HepG2 (cell line): Measurements from ENCODE around the gene SCGB3A2. TPM values are rescaled to one million over a fixed set of nuclear protein-coding genes. Genes with fewer than 3 reads are reported as not detected.
A peak's percentile ranks its signal among the peaks of the same experiment; 100 is the strongest.

Experiments used
- AHR ChIP-seq: IDR thresholded peaks from 2 replicates; pipeline ENCODE4 v1.6.1; 2018; ENCODE audit warnings: missing genetic modification reagents, missing compliant biosample characterization
- FOXK2 ChIP-seq: fragments of 450-650 bp; IDR thresholded peaks from 2 replicates; pipeline ENCODE4 v1.6.1; 2016
- RFX5 ChIP-seq: IDR thresholded peaks from 2 replicates; pipeline ENCODE4 v1.6.1; 2011; ENCODE audit warnings: low read depth, low read length, improper control_type of control experiment
- RXRA ChIP-seq: sonication (generic); formaldehyde crosslinking; IDR thresholded peaks from 2 replicates; pipeline ENCODE4 v1.5.1; 2020; ENCODE audit warnings: missing genetic modification reagents
- TMF1 ChIP-seq: sonication (generic); formaldehyde crosslinking; IDR thresholded peaks from 2 replicates; pipeline ENCODE4 v1.8.1; 2022; ENCODE audit warnings: low read depth, missing genetic modification reagents
- ZFP41 ChIP-seq: sonication (generic); formaldehyde crosslinking; IDR thresholded peaks from 2 replicates; pipeline ENCODE4 v1.4.0; 2020; ENCODE audit warnings: mild to moderate bottlenecking, missing genetic modification reagents, borderline replicate concordance
- ZNF326 ChIP-seq: sonication (generic); formaldehyde crosslinking; IDR thresholded peaks from 2 replicates; pipeline ENCODE4 v1.4.0; 2020; ENCODE audit warnings: missing genetic modification reagents, borderline replicate concordance
- ZNF382 ChIP-seq: sonication (generic); formaldehyde crosslinking; IDR thresholded peaks from 2 replicates; pipeline ENCODE4 v1.5.0; 2020; ENCODE audit warnings: missing genetic modification reagents, mild to moderate bottlenecking, borderline replicate concordance
- ZNF510 ChIP-seq: sonication (generic); formaldehyde crosslinking; IDR thresholded peaks from 2 replicates; pipeline ENCODE4 v1.4.0; 2020; ENCODE audit warnings: low read depth, mild to moderate bottlenecking, missing genetic modification reagents
- ZNF550 ChIP-seq: sonication (generic); formaldehyde crosslinking; IDR thresholded peaks from 2 replicates; pipeline ENCODE4 v1.4.0; 2020; ENCODE audit warnings: mild to moderate bottlenecking, missing genetic modification reagents, borderline replicate concordance
- ZNF562 ChIP-seq: sonication (generic); formaldehyde crosslinking; IDR thresholded peaks from 2 replicates; pipeline ENCODE4 v1.8.0; 2022; ENCODE audit warnings: missing genetic modification reagents, borderline replicate concordance
- ZNF784 ChIP-seq: sonication (generic); formaldehyde crosslinking; IDR thresholded peaks from 2 replicates; pipeline ENCODE4 v1.5.1; 2020; ENCODE audit warnings: missing genetic modification reagents, mild to moderate bottlenecking, borderline replicate concordance
- ZSCAN5A ChIP-seq: sonication (generic); formaldehyde crosslinking; IDR thresholded peaks from 2 replicates; pipeline ENCODE4 v1.8.0; 2022; ENCODE audit warnings: mild to moderate bottlenecking, missing genetic modification reagents, borderline replicate concordance
- polyA plus RNA-seq, 8 experiments: library from polyadenylated mRNA; depleted of rRNA in 3 of 8; stranded (reverse) in 7 of 8; unstranded in 1 of 8; fragments of >200 nt; fragmentation: Illumina TruSeq in 4 of 8; extraction: Trizol in 4 of 8; gene quantifications; 2 replicates each; pipeline versions ENCODE4 v1.2.1 to v1.2.3, GENCODE V29; 2011 to 2016; ENCODE audit warnings: low read depth in 4 of 8, missing spikeins in 1 of 8, mixed read lengths in 1 of 8; ENCODE audit not compliant: insufficient read depth in 1 of 8
- total RNA-seq, 5 experiments: library from RNA; depleted of rRNA; stranded (reverse); fragments of >200 nt; fragmentation: Illumina TruSeq; extraction: Trizol; gene quantifications; 2 replicates each; pipeline ENCODE4 v1.2.3, GENCODE V29; 2016; ENCODE audit warnings: low read depth in 1 of 5
- TF ChIP-seq, protein P1 (sequence below): sonication (generic); formaldehyde crosslinking; IDR thresholded peaks from 2 replicates; pipeline ENCODE4 v1.8.1; 2023; ENCODE audit warnings: mild to moderate bottlenecking, missing genetic modification reagents
- TF ChIP-seq, protein P2 (sequence below): sonication (generic); formaldehyde crosslinking; IDR thresholded peaks from 2 replicates; pipeline ENCODE4 v1.5.0; 2020; ENCODE audit warnings: missing genetic modification reagents
- TF ChIP-seq, protein P3 (sequence below): sonication (generic); formaldehyde crosslinking; IDR thresholded peaks from 2 replicates; pipeline ENCODE4 v1.8.0; 2022; ENCODE audit warnings: mild to moderate bottlenecking, missing genetic modification reagents
- TF ChIP-seq, protein P4 (sequence below): sonication (generic); formaldehyde crosslinking; IDR thresholded peaks from 2 replicates; pipeline ENCODE4 v1.5.1; 2020; ENCODE audit warnings: mild to moderate bottlenecking, missing genetic modification reagents, borderline replicate concordance

Gene SCGB3A2
- total and polyA plus RNA-seq, 2 of the 13 experiments (the other 11 are each of a cell fraction or from before 2014, with no cell fraction given): not detected

DNA sequence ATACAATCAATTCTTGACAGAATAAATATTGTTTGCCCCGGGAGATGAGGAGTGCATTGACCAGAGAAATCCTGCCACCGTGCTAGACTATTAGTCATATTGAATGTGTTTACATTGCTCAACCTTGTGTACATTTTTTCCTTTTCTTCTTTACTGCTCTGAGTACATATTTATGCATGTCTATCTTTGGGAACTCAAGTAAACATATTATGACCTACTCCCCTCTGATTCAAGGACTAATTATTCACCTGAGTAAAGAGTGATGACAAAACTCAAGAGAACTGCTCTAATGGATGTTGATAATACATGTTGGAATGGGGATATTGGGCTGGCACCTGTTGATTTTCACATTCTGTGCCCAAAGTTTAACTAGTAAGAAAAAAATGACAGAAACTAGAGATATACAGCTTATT lies 43.1 kb upstream of the SCGB3A2 start (continued):
- TF ChIP-seq, protein P1, sequence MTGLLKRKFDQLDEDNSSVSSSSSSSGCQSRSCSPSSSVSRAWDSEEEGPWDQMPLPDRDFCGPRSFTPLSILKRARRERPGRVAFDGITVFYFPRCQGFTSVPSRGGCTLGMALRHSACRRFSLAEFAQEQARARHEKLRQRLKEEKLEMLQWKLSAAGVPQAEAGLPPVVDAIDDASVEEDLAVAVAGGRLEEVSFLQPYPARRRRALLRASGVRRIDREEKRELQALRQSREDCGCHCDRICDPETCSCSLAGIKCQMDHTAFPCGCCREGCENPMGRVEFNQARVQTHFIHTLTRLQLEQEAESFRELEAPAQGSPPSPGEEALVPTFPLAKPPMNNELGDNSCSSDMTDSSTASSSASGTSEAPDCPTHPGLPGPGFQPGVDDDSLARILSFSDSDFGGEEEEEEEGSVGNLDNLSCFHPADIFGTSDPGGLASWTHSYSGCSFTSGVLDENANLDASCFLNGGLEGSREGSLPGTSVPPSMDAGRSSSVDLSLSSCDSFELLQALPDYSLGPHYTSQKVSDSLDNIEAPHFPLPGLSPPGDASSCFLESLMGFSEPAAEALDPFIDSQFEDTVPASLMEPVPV (CRISPR knock-in tag): peak; percentile 76
- TF ChIP-seq FOXK2 (peak; percentile 95), AHR (CRISPR knock-in tag) (no peak), ZSCAN5A (CRISPR knock-in tag) (peak; percentile 84), ZNF510 (no peak), ZNF382 (no peak), ZNF562 (0 out of 2 replicates have a peak, but pooled peaks have one; percentile 44), RFX5 (no peak), ZNF550 (CRISPR knock-in tag) (no peak), TMF1 (CRISPR knock-in tag) (no peak), ZFP41 (no peak), ZNF326 (no peak), RXRA (peak; percentile 72; the same call in 1 of the 2 replicates), ZNF784 (CRISPR knock-in tag) (0 out of 2 replicates have a peak, but pooled peaks have one; percentile 50)
- TF ChIP-seq, protein P2, sequence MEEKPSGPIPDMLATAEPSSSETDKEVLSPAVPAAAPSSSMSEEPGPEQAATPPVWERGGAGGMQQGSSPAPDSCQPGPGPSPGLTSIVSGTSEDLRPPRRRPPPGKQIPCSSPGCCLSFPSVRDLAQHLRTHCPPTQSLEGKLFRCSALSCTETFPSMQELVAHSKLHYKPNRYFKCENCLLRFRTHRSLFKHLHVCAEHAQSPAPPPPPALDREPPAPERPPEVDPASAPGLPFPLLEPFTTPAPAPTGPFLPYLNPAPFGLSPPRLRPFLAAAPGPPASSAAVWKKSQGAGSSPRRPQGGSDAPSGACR (CRISPR knock-in tag): peak; percentile 69; the same call in 1 of the 2 replicates
- TF ChIP-seq, protein P3, sequence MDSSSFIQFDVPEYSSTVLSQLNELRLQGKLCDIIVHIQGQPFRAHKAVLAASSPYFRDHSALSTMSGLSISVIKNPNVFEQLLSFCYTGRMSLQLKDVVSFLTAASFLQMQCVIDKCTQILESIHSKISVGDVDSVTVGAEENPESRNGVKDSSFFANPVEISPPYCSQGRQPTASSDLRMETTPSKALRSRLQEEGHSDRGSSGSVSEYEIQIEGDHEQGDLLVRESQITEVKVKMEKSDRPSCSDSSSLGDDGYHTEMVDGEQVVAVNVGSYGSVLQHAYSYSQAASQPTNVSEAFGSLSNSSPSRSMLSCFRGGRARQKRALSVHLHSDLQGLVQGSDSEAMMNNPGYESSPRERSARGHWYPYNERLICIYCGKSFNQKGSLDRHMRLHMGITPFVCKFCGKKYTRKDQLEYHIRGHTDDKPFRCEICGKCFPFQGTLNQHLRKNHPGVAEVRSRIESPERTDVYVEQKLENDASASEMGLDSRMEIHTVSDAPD (CRISPR knock-in tag): peak; percentile 69; the same call in 1 of the 2 replicates
- TF ChIP-seq, protein P4, sequence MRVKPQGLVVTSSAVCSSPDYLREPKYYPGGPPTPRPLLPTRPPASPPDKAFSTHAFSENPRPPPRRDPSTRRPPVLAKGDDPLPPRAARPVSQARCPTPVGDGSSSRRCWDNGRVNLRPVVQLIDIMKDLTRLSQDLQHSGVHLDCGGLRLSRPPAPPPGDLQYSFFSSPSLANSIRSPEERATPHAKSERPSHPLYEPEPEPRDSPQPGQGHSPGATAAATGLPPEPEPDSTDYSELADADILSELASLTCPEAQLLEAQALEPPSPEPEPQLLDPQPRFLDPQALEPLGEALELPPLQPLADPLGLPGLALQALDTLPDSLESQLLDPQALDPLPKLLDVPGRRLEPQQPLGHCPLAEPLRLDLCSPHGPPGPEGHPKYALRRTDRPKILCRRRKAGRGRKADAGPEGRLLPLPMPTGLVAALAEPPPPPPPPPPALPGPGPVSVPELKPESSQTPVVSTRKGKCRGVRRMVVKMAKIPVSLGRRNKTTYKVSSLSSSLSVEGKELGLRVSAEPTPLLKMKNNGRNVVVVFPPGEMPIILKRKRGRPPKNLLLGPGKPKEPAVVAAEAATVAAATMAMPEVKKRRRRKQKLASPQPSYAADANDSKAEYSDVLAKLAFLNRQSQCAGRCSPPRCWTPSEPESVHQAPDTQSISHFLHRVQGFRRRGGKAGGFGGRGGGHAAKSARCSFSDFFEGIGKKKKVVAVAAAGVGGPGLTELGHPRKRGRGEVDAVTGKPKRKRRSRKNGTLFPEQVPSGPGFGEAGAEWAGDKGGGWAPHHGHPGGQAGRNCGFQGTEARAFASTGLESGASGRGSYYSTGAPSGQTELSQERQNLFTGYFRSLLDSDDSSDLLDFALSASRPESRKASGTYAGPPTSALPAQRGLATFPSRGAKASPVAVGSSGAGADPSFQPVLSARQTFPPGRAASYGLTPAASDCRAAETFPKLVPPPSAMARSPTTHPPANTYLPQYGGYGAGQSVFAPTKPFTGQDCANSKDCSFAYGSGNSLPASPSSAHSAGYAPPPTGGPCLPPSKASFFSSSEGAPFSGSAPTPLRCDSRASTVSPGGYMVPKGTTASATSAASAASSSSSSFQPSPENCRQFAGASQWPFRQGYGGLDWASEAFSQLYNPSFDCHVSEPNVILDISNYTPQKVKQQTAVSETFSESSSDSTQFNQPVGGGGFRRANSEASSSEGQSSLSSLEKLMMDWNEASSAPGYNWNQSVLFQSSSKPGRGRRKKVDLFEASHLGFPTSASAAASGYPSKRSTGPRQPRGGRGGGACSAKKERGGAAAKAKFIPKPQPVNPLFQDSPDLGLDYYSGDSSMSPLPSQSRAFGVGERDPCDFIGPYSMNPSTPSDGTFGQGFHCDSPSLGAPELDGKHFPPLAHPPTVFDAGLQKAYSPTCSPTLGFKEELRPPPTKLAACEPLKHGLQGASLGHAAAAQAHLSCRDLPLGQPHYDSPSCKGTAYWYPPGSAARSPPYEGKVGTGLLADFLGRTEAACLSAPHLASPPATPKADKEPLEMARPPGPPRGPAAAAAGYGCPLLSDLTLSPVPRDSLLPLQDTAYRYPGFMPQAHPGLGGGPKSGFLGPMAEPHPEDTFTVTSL (CRISPR knock-in tag): peak; percentile 99
